Smooth muscle cell (in vitro differentiated cells): ENCODE data around the gene RNF26. TPM values are rescaled to one million over a fixed set of nuclear protein-coding genes. Genes with fewer than 3 reads are reported as not detected.

Experiments used
- DNase-seq: peaks from one replicate; lab custom pipeline; 2025; ENCODE audit not compliant: unreplicated experiment; lab: John Stamatoyannopoulos, UW
- H2AFZ ChIP-seq: fragments of 200-600 bp; sonication (generic); 2 replicates; pipeline ENCODE4 v1.6.0; 2016; ENCODE audit warnings: antibody characterized with exemption, low read depth, mild to moderate bottlenecking
- H3F3A ChIP-seq: fragments of 200-600 bp; sonication (generic); 2 replicates; pipeline ENCODE4 v1.6.0; 2017; ENCODE audit warnings: antibody characterized with exemption, low read depth
- H3K27ac ChIP-seq: fragments of 200-600 bp; sonication (generic); 2 replicates; pipeline ENCODE4 v1.5.1; 2016; ENCODE audit warnings: low read depth, mild to moderate bottlenecking
- H3K27me3 ChIP-seq: fragments of 200-600 bp; sonication (generic); 2 replicates; pipeline ENCODE4 v1.6.1; 2016; ENCODE audit warnings: low read depth, mild to moderate bottlenecking
- H3K36me3 ChIP-seq: fragments of 200-600 bp; sonication (generic); 2 replicates; pipeline ENCODE4 v1.5.1; 2016; ENCODE audit warnings: low read depth
- H3K4me1 ChIP-seq: fragments of 200-600 bp; sonication (generic); 2 replicates; pipeline ENCODE4 v1.5.1; 2016; ENCODE audit warnings: low read depth
- H3K4me2 ChIP-seq: fragments of 200-600 bp; sonication (generic); 2 replicates; pipeline ENCODE4 v1.6.0; 2016; ENCODE audit warnings: mild to moderate bottlenecking
- H3K4me3 ChIP-seq: fragments of 200-600 bp; sonication (generic); 2 replicates; pipeline ENCODE4 v1.5.1; 2016; ENCODE audit warnings: mild to moderate bottlenecking
- H3K79me2 ChIP-seq: fragments of 200-600 bp; sonication (generic); 2 replicates; pipeline ENCODE4 v1.6.0; 2016; ENCODE audit warnings: low read depth, mild to moderate bottlenecking
- H3K9ac ChIP-seq: fragments of 200-600 bp; sonication (generic); 2 replicates; pipeline ENCODE4 v1.6.0; 2016; ENCODE audit warnings: low read depth
- H3K9me3 ChIP-seq: fragments of 200-600 bp; sonication (generic); replicated peaks from 2 replicates; pipeline ENCODE4 v1.5.1; 2016; ENCODE audit warnings: low read depth
- H4K20me1 ChIP-seq: fragments of 200-600 bp; sonication (generic); 2 replicates; pipeline ENCODE4 v1.6.0; 2016; ENCODE audit warnings: low read depth
- CTCF ChIP-seq: fragments of 200-600 bp; sonication (generic); IDR thresholded peaks from 2 replicates; pipeline ENCODE4 v1.5.1; 2017; ENCODE audit warnings: borderline replicate concordance, mild to moderate bottlenecking, antibody characterized with exemption; ENCODE audit not compliant: insufficient read depth, poor library complexity, severe bottlenecking
- WGBS: methylation state at CpG from one replicate; pipeline ENCODE4 v1.1.7; 2016; ENCODE audit warnings: low lambda C conversion rate; 5-methylcytosine and 5-hydroxymethylcytosine counted together
- polyA plus RNA-seq: library from polyadenylated mRNA; unstranded; fragments of >200 nt; fragmentation: Nextera tagmentation; extraction: Ambion mirVana; gene quantifications from 2 replicates; pipeline ENCODE4 v1.2.1, GENCODE V29; 2016
- total RNA-seq: library from RNA; depleted of rRNA; stranded (reverse); fragments of >200 nt; gene quantifications from 2 replicates; pipeline ENCODE4 v1.2.3, GENCODE V29; 2014

RNF26 gene
- total and polyA plus RNA-seq, 2 experiments from 2014 or later, result 14.6 to 63.1 TPM

- Histone ChIP-seq H3F3A (no peaks in the 10 kb centered on the region), H3K4me3 (no peak overlapping the region), H3K9ac (no peak overlapping the region), H3K4me2 (no peak overlapping the region), H3K36me3 (no peaks in the 10 kb centered on the region), H3K9me3 (no peaks in the 10 kb centered on the region), H3K79me2 (no peaks in the 10 kb centered on the region), H2AFZ (no peak overlapping the region), H4K20me1 (no peaks in the 10 kb centered on the region), H3K4me1 (peaks cover under 1% of the 10 kb centered on the region), H3K27me3 (no peaks in the 10 kb centered on the region), H3K27ac (no peak overlapping the region)
- 83% methylated on average over 6 of the region's 6 CpGs for WGBS
- TF ChIP-seq CTCF, result no peak
- no peak for DNase-seq
Measured at GRCh38 chr11:119350302-119350701, 16.0 kb downstream of the RNF26 start.

- peaks cover 9% of the 10 kb centered on the region for H3K4me1 ChIP-seq
- no peaks in the 10 kb centered on the region for H4K20me1 ChIP-seq
- no peak overlapping the region for H3K4me2 ChIP-seq
- H3K27me3 ChIP-seq, result no peaks in the 10 kb centered on the region
- TF ChIP-seq CTCF, result no peak
- no peak overlapping the region for H3K4me3 ChIP-seq
- H3K27ac ChIP-seq, result no peak overlapping the region
- no peaks in the 10 kb centered on the region for H3K79me2 ChIP-seq
- H3K9me3 ChIP-seq, result no peaks in the 10 kb centered on the region
- 78% methylated on average over 1 of the region's 2 CpGs for WGBS
- no peak overlapping the region for H3K9ac ChIP-seq
- H3K36me3 ChIP-seq, result no peaks in the 10 kb centered on the region
- no peak overlapping the region for H2AFZ ChIP-seq
- no peak for DNase-seq
- H3F3A ChIP-seq, result no peaks in the 10 kb centered on the region
Measured at GRCh38 chr11:119351232-119351631, 16.9 kb downstream of the RNF26 start.

GRCh38 chr11:119352857-119353260 lies 18.5 kb downstream of the RNF26 start:
- Histone ChIP-seq H3K4me2 (no peak overlapping the region), H3K9me3 (no peaks in the 10 kb centered on the region), H3K9ac (no peak overlapping the region), H3F3A (no peaks in the 10 kb centered on the region), H3K4me3 (no peak overlapping the region), H3K79me2 (no peaks in the 10 kb centered on the region), H3K4me1 (peaks cover 15% of the 10 kb centered on the region), H4K20me1 (no peaks in the 10 kb centered on the region), H2AFZ (no peak overlapping the region), H3K27ac (no peak overlapping the region), H3K27me3 (no peaks in the 10 kb centered on the region), H3K36me3 (no peaks in the 10 kb centered on the region)
- 41% methylated on average over 4 of the region's 4 CpGs for WGBS
- no peak for DNase-seq
- TF ChIP-seq CTCF, result no peak

GRCh38 chr11:119355091-119355843 lies 20.9 kb downstream of the RNF26 start:
- peaks cover 15% of the 10 kb centered on the region for H3K4me1 ChIP-seq
- H3K36me3 ChIP-seq, result no peaks in the 10 kb centered on the region
- no peaks in the 10 kb centered on the region for H3K27me3 ChIP-seq
- 85% methylated on average over 9 of the region's 9 CpGs for WGBS
- H3F3A ChIP-seq, result no peaks in the 10 kb centered on the region
- no peak overlapping the region for H3K4me3 ChIP-seq
- TF ChIP-seq CTCF, result no peak
- no peak overlapping the region for H3K27ac ChIP-seq
- no peak for DNase-seq
- no peaks in the 10 kb centered on the region for H3K79me2 ChIP-seq
- H3K9ac ChIP-seq, result no peak overlapping the region
- no peaks in the 10 kb centered on the region for H4K20me1 ChIP-seq
- H3K4me2 ChIP-seq, result no peak overlapping the region
- H2AFZ ChIP-seq, result no peak overlapping the region
- no peaks in the 10 kb centered on the region for H3K9me3 ChIP-seq
